HG03558 (cell line): ENCODE data around the gene KCNJ3.

Experiments used
- ATAC-seq: cut with Tn5 transposase; IDR thresholded peaks from one replicate; pipeline ENCODE4 v1.9.1; 2021; ENCODE audit warnings: moderate number of reproducible peaks; ENCODE audit not compliant: unreplicated experiment; ENCODE audit errors: extremely low read depth

The KCNJ3 gene, protein sequence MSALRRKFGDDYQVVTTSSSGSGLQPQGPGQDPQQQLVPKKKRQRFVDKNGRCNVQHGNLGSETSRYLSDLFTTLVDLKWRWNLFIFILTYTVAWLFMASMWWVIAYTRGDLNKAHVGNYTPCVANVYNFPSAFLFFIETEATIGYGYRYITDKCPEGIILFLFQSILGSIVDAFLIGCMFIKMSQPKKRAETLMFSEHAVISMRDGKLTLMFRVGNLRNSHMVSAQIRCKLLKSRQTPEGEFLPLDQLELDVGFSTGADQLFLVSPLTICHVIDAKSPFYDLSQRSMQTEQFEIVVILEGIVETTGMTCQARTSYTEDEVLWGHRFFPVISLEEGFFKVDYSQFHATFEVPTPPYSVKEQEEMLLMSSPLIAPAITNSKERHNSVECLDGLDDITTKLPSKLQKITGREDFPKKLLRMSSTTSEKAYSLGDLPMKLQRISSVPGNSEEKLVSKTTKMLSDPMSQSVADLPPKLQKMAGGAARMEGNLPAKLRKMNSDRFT

DNA sequence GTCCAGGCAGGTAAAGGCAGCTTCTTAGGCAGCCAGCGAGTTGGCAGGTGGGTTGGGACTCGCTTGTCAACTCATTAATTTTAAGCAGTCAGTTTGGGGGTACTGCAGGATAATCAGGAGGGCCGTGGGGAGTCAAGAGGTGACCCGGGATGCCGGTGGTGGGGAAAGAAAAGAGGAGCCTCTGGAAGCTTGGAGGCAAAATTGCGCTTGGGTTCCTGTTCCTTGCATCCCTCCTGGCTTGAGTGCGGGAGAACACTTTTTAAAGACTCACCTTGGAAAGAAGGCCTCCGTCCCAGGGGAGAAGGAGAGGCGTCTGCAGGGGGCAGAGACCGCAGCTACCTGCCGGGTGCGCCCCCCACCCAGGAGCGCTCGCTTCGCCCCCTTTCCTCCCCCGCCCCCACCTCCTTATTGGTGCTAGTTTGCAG is at the start of gene KCNJ3:
Gene KCNJ3 (plus strand): TSS at position 400 of the 425 bp plus-strand sequence. CDS start 81 bp downstream, outside the sequence.
- ATAC-seq = no peak

DNA sequence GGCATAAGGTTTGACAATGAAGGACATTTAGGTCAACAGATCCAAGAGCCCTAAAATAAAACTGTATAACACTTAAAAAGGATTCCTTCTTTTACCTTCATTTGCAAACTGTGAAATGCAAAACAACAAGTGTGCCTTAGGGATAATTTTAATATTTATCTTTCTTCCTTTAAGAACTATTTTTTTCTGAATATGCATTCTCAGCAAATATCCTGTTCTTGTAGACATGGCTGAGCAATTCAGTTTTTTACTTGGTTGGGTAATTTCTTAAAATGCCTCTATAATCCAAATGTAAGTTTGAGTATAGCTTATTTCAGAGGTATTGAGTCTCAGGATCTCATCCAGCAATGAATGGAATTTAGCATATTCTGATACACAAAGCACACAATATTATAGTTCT is 43.0 kb upstream of the KCNJ3 start:
- no peak for ATAC-seq

DNA sequence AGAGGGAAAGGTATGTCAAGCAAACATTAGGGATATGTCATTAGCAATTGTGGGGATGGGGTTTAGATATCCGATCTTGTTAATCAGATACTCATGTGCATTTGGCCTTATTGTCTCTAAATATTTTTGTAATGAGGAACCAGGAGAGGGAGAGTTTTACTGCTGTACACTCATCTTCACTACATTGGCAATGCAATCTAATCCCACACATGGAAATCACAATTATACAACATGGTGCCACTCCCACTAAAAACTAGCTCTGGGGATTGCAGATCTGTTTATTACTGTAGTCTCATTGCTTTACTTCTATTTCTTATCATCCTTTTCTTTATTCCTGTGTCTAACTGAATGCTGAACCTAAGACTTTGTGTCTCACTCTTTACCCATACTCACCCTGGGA is 39.6 kb upstream of the KCNJ3 start:
- no peak for ATAC-seq

DNA sequence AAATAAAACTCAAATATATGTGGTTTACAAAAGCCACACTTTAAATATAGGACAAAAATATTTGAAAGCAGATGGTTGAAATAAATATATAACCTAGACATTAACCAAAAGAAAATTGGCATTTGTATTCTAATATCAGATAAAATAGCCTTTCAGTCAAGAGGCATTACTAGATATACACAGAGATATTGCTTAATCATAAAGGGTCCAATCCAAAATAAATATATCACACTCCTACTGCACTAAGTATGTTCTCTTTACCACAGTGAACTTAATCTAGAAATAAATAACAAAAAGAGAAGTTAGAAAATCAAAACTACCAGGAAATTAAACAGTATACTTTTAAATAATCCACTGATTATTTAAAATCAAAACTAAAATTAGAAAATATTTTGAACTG is 34.2 kb upstream of the KCNJ3 start:
- no peak for ATAC-seq

DNA sequence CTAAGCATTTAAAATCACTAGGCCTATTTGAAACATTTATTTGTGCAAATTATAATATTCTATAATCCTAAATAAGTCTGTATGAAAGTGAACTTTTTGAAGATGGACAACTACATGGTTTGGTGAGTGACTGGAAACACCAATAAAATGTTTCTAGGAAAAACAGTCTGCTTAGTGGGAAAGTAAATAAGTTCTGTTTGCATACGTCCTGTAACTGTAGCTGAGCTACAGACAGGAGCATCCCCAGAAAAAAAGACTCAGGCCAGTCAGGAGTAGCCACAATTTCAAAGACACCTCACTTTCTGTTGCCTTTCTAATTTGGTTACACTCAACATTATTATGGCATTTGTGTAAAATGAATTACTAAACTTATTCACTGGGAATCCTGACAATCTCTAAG is 28.4 kb upstream of the KCNJ3 start:
- ATAC-seq = no peak

DNA sequence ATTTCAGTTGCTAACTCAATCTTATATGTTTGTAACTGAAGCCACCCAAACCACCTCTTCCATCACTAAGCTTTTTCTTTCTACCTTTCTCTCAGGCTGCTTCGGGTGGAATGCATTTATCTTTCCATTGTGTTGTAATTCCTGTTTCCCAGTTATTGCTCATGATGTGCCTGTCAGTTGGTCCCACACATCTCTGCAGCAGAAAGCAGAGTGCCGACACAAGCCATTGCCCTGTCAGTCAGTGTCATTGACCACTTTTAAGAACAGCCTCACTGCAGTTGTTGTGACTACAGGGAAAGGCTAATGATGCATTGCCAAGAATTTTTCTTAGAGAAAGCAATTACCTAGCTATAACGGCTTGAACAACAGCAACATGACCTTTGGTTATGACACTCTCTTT is 24.8 kb upstream of the KCNJ3 start:
- no peak for ATAC-seq

DNA sequence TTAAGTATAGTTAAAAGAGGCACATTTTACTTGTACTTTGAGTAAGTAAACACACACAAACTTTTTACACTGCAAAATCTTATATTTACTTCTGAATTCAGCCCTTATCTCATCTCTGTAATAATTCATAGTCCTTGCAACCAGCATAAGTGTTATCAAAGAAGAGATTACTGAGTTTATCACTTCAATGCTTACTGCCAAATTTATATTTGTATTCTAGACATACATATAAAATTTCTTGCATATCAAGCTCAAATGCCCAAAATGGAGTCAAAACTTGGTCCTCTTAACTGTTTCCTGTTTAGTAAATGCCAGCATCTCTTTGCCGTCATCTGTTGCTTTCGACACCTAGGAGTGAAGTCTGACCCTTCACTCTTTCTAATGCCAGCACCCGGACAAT is 21.1 kb upstream of the KCNJ3 start:
- no peak for ATAC-seq

DNA sequence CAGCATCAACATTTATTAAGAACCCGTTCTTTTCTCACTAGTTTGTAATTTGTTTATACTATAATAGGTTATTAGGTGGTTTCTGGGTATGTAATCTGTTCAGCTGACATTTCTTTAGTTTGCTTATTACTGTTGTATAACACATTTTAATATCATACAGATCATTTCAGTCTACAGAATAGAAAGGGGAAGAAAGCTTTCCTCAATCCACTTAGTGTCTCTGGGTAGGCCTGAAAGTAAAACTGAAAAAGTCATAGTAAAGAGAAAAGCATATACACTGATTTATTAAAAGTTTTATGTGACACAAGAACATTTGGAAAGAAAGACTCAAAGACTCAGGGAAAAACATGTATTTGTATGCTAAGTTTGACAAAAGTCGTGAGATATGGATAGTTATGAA is 16.8 kb upstream of the KCNJ3 start:
- no peak for ATAC-seq

DNA sequence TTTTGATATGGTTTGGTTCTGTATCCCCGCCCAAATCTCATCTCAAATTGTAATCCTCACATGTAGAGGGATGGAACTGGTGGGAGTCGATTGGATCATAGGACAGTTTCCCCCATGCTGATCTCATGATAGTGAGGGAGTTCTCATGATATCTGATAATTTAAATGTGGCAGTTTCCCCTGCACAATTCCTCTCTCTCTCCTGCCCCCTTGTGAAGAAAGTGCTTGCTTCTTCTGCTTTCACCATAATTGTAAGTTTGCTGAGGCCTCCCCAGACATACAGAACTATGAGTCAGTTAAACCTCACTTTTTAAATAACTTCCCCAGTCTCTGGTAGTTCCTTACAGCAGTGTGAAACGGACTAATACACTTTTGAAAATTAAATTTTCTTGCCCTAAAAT is 12.3 kb upstream of the KCNJ3 start:
- ATAC-seq = no peak

DNA sequence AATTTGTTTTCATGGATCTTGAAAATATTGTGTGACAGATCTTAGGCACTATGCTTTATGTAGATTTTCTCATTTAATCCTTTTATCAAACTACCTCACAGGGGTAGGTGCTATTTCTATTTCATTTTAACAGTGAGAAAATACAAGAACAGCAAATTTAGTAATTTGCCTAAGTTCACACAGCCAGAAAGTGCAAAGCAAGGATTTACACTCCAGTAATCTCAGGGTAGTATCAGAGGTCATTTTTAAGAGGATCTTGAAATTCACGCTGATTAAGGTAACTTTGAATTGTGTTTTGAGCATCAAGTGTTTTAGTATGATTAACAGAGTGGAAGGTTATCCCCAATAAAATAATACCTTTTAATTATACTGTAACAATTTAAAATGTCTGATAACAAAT is 10.1 kb upstream of the KCNJ3 start:
- ATAC-seq = no peak

DNA sequence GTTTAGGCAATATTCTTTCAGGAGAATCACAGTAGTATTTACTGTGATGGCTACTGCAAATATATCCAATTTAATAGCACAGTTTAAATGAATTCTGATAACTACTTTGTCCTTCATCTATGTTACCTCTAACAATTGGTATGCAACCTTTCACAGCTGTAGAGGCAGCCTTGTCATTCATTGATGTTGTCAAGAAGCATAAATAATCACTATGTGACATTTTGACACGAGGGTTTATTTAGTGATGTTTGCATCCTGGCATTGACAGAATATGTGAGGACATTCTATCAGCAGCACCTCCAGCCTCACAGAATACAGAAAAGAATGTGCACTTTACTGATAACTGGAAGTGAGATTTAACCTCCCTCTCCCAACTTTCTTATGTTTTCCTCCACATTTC is 9.3 kb upstream of the KCNJ3 start:
- ATAC-seq = no peak

DNA sequence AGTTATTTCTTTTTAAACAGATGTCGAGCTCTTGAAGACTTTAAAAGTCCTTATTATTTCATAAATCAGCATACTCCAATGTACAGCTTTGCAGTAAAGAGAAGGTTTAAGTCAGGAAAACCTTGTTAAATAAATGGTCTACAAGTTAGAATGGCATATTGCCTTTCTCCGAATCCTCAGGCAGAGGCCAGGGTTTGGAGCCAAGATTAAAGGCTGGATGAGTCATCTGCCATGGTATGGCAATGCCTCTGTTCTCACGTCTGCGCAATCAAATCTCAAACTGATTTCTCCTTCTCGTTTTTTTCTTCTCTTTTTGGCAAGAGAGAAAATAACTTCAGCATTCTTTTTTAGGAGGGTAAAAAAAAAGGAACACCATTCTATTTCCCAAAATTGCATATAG is 5.6 kb upstream of the KCNJ3 start:
- ATAC-seq = no peak

DNA sequence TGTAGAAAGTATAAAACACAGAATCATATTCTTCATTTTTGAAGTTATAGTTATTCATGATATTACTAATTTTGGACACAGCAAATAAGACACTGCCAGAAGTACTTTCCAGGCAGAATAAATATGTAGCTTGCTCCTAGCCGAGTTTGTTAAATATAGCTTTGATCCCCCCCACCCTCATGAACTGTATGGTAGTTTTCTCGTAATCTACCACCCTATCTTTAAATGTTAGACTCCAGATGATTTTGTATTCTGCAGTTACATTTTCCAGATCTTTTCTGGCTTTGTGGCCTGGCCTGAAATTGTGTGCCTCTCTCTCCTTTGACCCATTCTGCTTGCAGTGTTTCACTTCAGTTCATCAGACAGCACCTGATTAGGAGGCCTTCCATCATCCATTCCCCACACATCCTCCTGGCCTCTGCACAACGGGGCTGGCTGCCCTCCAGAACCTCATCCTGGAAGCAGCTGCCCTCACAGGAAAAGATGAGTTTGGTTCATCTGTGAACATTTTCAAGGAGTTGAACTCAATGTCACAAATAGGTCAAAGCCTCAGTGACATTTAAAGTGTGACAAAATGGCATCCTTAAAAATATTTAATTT is 4.7 kb upstream of the KCNJ3 start:
- no peak for ATAC-seq

DNA sequence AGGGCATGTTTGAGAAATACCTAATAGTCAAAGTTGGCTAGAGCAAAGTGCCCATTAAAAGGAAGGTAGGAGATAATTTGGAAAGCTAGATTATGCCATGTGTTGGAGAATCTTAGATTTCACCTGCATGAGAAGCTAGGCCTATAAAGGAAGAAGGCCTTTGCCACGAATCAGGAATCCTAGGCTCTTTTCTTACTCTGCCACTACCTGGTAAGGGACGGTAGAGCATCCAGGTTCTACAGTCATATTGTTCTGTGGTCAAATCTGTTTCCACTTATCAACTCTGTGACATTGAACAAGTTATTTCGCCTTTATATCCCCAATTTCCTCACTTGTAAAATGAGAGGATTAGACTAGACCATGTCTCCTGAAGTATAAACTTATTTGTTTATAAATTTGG is 3.6 kb upstream of the KCNJ3 start:
- ATAC-seq = no peak

DNA sequence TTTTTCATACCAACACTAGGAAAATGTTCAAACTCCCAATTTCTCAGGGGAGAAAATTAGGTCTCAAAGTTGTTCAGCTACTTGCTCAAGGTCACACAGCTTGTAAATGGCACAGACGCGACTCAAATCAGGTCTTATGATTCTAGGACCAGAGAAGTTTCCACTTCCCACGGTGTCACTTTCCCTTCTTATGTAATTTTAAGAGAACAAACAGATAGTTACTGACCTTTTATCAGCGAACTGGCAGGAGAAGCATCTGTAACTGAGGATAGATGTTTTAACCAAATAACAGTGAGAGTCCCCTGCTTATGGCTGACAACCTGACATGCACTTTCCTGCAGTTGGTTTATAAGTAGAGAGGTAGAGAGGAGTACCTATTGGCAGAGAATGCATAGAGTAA is 2.1 kb upstream of the KCNJ3 start:
- no peak for ATAC-seq

DNA sequence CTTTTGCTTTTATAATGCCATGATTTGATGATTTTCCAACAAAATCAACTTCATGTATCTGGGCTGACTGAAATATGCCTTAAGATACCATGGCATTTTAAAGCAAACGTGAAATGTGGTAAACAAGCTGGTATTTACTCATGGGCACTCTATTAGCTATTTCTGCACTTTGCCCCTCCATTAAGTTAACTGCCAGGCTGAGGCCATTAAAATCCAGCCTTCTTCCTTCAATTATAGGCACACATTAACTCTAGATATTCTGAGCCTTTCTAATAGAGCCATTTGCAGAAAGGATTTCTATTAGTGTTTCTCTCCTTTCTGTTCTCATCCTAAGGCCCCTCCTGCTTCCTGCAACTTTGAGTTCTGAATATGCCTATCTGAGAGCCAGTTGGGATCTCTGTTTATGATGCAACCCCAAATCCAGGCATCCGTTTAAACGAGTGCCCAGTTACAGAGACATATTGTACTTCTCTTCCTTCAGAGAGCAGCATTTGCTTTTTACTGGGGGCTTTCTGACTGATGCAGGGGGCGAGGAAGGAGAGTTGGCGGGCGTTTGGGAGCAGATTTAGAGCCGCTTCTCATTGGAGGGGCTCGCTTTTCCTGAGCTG is 1.6 kb upstream of the KCNJ3 start:
- no peak for ATAC-seq

DNA sequence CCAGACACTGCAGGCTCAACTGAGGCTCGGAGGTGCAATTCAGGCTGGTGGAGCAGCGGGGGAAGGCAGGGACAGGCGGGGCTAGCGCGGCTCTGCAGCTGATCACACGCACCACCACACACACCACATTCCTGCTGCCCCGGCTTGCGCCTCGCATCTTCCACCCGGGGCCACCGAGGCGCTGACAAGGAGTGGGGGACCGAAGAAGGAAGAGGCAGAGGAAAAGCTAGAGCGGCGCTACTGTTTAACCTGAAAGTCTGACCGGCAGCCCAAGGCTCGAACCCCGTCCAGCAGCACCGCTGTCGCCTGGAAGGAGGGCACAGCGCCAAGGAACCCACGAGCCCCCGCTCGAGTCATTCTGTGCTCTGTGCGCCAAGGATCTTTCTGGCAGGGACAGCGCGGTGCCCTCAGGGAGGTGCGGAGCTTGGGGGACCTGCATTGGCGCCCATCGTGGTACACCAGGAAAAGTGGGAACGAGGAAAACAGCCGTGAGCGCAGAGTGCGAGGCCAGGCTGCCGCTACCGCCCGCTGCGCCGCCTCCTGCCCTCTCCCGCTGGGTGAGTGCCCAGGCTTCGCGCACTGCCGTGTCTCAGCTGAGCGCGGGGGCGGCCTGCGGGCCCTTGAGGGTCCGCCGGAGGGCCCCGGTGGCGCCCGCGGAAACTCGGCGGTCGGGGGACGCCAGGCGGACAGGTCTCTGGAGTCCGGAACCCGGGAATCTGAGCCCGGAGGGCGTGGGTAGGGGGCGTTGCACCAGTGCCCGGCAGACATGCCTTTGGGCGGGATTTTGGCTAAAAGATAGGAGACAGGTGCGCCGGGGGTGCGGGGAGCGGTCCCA is 860 bp upstream of the KCNJ3 start:
- ATAC-seq = no peak

DNA sequence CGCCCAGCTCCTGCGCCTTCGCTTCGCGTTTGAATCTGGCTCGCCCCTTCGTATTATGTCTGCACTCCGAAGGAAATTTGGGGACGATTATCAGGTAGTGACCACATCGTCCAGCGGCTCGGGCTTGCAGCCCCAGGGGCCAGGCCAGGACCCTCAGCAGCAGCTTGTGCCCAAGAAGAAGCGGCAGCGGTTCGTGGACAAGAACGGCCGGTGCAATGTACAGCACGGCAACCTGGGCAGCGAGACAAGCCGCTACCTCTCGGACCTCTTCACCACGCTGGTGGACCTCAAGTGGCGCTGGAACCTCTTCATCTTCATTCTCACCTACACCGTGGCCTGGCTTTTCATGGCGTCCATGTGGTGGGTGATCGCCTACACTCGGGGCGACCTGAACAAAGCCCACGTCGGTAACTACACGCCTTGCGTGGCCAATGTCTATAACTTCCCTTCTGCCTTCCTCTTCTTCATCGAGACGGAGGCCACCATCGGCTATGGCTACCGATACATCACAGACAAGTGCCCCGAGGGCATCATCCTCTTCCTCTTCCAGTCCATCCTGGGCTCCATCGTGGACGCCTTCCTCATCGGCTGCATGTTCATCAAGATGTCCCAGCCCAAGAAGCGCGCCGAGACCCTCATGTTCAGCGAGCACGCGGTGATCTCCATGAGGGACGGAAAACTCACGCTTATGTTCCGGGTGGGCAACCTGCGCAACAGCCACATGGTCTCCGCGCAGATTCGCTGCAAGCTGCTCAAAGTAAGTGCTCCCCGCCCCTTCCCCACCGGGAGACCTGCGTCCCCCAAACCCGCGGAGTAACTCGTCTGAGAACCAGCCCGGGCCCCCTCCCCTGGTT is 453 bp downstream of the KCNJ3 start:
- no peak for ATAC-seq

DNA sequence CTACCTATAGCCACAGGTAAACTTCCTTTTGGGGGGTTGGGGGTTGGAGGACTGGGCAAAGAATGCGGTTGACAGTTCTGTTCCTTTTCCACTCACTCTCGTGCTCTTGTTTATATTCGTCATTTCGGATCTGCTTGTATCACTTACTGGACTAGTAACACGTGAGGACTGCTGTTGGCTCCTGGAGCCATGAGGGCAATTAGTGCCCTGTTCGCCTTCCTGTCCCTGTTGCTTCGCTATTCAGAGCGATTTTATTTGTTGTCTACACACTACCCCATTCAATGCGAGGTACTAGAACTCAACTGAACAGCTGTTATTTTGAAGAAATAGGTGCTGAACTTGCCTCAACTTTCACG is 1.1 kb downstream of the KCNJ3 start:
- ATAC-seq = no peak

DNA sequence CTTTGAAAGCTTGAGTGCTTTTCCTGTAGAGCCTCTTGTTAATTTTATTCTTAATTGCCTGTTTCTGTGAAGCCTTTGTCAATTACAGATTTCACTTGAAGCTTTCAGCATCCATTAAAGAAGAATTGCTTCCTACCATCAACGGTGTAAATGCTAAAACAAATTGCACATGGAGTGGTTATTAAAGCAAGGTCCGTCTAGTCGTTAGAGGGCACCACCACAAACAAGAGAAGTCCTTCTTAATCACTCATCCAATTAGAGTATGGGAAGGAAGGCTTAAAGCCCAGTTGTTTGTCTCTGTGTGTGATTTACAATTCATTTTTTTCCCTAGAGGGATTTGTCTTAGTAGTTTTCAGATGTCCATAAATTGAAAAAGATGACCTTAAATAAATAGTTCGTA is 1.6 kb downstream of the KCNJ3 start:
- no peak for ATAC-seq
